Smooth muscle cell (in vitro differentiated cells): Measurements from ENCODE around the gene RALBP1. TPM values are rescaled to one million over a fixed set of nuclear protein-coding genes. Genes with fewer than 3 reads are reported as not detected.

Source experiments
- DNase-seq: peaks from one replicate; lab custom pipeline; 2025; ENCODE audit not compliant: unreplicated experiment; lab: John Stamatoyannopoulos, UW
- H2AFZ ChIP-seq: fragments of 200-600 bp; sonication (generic); 2 replicates; pipeline ENCODE4 v1.6.0; 2016; ENCODE audit warnings: antibody characterized with exemption, low read depth, mild to moderate bottlenecking
- H3F3A ChIP-seq: fragments of 200-600 bp; sonication (generic); 2 replicates; pipeline ENCODE4 v1.6.0; 2017; ENCODE audit warnings: antibody characterized with exemption, low read depth
- H3K27ac ChIP-seq: fragments of 200-600 bp; sonication (generic); 2 replicates; pipeline ENCODE4 v1.5.1; 2016; ENCODE audit warnings: low read depth, mild to moderate bottlenecking
- H3K27me3 ChIP-seq: fragments of 200-600 bp; sonication (generic); 2 replicates; pipeline ENCODE4 v1.6.1; 2016; ENCODE audit warnings: low read depth, mild to moderate bottlenecking
- H3K36me3 ChIP-seq: fragments of 200-600 bp; sonication (generic); 2 replicates; pipeline ENCODE4 v1.5.1; 2016; ENCODE audit warnings: low read depth
- H3K4me1 ChIP-seq: fragments of 200-600 bp; sonication (generic); 2 replicates; pipeline ENCODE4 v1.5.1; 2016; ENCODE audit warnings: low read depth
- H3K4me2 ChIP-seq: fragments of 200-600 bp; sonication (generic); 2 replicates; pipeline ENCODE4 v1.6.0; 2016; ENCODE audit warnings: mild to moderate bottlenecking
- H3K4me3 ChIP-seq: fragments of 200-600 bp; sonication (generic); 2 replicates; pipeline ENCODE4 v1.5.1; 2016; ENCODE audit warnings: mild to moderate bottlenecking
- H3K79me2 ChIP-seq: fragments of 200-600 bp; sonication (generic); 2 replicates; pipeline ENCODE4 v1.6.0; 2016; ENCODE audit warnings: low read depth, mild to moderate bottlenecking
- H3K9ac ChIP-seq: fragments of 200-600 bp; sonication (generic); 2 replicates; pipeline ENCODE4 v1.6.0; 2016; ENCODE audit warnings: low read depth
- H3K9me3 ChIP-seq: fragments of 200-600 bp; sonication (generic); replicated peaks from 2 replicates; pipeline ENCODE4 v1.5.1; 2016; ENCODE audit warnings: low read depth
- H4K20me1 ChIP-seq: fragments of 200-600 bp; sonication (generic); 2 replicates; pipeline ENCODE4 v1.6.0; 2016; ENCODE audit warnings: low read depth
- WGBS: methylation state at CpG from one replicate; pipeline ENCODE4 v1.1.7; 2016; ENCODE audit warnings: low lambda C conversion rate; 5-methylcytosine and 5-hydroxymethylcytosine counted together
- polyA plus RNA-seq: library from polyadenylated mRNA; unstranded; fragments of >200 nt; fragmentation: Nextera tagmentation; extraction: Ambion mirVana; gene quantifications from 2 replicates; pipeline ENCODE4 v1.2.1, GENCODE V29; 2016
- total RNA-seq: library from RNA; depleted of rRNA; stranded (reverse); fragments of >200 nt; gene quantifications from 2 replicates; pipeline ENCODE4 v1.2.3, GENCODE V29; 2014
- TF ChIP-seq, protein P1 (sequence below): fragments of 200-600 bp; sonication (generic); IDR thresholded peaks from 2 replicates; pipeline ENCODE4 v1.5.1; 2017; ENCODE audit warnings: borderline replicate concordance, mild to moderate bottlenecking, antibody characterized with exemption; ENCODE audit not compliant: insufficient read depth, poor library complexity, severe bottlenecking

RALBP1 gene
- total and polyA plus RNA-seq, 2 experiments from 2014 or later = 33.3 to 33.6 TPM

DNA sequence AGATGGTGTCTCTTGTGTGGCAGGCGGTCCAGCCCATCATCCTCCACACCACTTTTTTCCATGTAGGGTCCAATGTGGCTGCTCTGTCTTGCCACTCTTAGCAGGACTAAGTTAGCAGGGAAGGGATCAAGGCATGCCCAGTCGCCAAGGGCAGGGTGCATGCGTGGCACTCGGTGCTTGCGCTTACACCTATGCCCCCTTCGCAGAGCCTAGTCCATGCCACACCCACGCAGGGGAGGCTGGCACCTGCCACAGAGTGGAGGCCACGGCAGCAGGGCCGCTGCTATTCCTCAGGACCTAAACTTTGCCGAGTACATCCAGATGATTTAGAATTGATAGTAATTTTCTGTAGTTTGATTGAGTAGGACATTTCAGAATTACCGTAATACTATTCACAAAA lies 59.5 kb downstream of the RALBP1 start:
- Histone ChIP-seq H3K4me2 (no peak overlapping the region), H3K27ac (no peak overlapping the region)
- 98% methylated on average over 11 of the region's 11 CpGs for WGBS

DNA sequence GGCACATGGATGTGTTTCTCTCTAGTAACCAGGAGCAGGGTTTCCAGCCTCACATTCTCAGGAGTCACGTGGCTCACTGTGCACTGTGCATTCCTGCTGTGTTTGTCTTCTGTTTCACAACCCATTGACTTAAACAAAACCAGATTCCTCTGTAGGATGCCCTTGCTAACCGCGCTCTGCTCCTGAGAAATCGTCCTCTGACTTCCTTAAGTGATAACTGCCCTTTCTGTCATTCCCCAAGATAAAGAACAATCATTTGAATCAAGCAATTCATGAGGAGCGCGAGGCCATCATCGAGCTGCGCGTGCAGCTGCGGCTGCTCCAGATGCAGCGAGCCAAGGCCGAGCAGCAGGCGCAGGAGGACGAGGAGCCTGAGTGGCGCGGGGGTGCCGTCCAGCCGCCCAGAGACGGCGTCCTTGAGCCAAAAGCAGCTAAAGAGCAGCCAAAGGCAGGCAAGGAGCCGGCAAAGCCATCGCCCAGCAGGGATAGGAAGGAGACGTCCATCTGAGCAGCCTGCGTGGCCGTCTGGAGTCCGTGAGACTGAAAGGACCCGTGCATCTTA lies 60.2 kb downstream of the RALBP1 start:
- WGBS = 90% methylated on average over 27 of the region's 27 CpGs
- Histone ChIP-seq H3K79me2 (no peaks in the 10 kb centered on the region), H3K27me3 (no peaks in the 10 kb centered on the region), H3K4me1 (no peaks in the 10 kb centered on the region), H3K36me3 (peaks cover 8% of the 10 kb centered on the region), H3K4me2 (no peak overlapping the region), H4K20me1 (no peaks in the 10 kb centered on the region), H3K4me3 (no peak overlapping the region), H3K9me3 (no peaks in the 10 kb centered on the region), H3K9ac (no peak overlapping the region), H3F3A (no peaks in the 10 kb centered on the region), H2AFZ (no peak overlapping the region), H3K27ac (no peak overlapping the region)
- DNase-seq = no peak
- TF ChIP-seq, protein P1, sequence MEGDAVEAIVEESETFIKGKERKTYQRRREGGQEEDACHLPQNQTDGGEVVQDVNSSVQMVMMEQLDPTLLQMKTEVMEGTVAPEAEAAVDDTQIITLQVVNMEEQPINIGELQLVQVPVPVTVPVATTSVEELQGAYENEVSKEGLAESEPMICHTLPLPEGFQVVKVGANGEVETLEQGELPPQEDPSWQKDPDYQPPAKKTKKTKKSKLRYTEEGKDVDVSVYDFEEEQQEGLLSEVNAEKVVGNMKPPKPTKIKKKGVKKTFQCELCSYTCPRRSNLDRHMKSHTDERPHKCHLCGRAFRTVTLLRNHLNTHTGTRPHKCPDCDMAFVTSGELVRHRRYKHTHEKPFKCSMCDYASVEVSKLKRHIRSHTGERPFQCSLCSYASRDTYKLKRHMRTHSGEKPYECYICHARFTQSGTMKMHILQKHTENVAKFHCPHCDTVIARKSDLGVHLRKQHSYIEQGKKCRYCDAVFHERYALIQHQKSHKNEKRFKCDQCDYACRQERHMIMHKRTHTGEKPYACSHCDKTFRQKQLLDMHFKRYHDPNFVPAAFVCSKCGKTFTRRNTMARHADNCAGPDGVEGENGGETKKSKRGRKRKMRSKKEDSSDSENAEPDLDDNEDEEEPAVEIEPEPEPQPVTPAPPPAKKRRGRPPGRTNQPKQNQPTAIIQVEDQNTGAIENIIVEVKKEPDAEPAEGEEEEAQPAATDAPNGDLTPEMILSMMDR = no peak

More for the DNA sequence above, 59.5 kb downstream of the RALBP1 start:
- no peaks in the 10 kb centered on the region for H3K9me3 ChIP-seq
- no peaks in the 10 kb centered on the region for H3K4me1 ChIP-seq
- no peak overlapping the region for H3K4me3 ChIP-seq
- H2AFZ ChIP-seq = no peak overlapping the region
- no peak overlapping the region for H3K9ac ChIP-seq
- TF ChIP-seq, protein P1 = no peak
- H3F3A ChIP-seq = no peaks in the 10 kb centered on the region
- no peak for DNase-seq
- no peaks in the 10 kb centered on the region for H4K20me1 ChIP-seq
- no peaks in the 10 kb centered on the region for H3K79me2 ChIP-seq
- no peaks in the 10 kb centered on the region for H3K27me3 ChIP-seq
- H3K36me3 ChIP-seq = peaks cover 8% of the 10 kb centered on the region

DNA sequence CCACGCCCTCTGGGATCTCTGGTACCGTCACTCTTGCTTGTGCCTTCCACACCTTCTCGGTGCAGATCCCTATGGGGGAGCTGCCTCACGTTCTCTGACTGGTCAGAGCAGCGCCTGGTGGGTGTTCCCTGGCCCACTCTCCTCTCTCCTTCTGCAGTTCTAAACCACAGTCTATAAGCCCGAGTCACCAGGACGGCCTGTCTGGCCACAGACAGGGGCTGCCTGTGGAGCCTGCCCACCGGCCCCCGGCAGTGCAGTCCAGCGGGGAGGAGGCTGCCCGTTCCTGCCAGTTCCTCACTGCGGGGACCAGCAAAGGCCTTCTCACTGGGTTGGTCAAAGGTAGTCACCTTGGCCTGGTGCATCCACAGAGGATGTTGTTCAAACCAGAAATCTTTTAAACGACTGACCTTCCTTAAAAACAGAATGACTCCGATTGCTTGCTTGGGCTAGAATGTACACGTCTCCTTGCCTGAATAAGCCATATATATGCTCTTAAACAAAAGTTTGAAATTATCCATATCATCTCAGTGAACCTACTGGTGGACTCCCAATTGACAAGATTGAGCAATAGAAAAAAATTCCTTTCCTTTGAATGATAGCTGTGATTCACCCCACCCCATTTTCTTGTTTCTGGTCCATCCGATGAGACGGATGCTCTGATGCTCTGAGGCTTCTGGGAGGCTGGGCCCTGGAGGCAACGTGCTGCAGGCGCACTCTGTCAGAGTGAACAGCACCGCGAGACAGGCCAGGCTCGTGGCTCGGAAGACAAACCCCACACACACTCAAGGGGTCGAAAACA lies 61.2 kb downstream of the RALBP1 start:
- Histone ChIP-seq H3K27me3 (no peaks in the 10 kb centered on the region), H3K4me2 (no peak overlapping the region), H3K36me3 (peaks cover 2% of the 10 kb centered on the region), H3K27ac (no peak overlapping the region), H3F3A (no peaks in the 10 kb centered on the region), H4K20me1 (no peaks in the 10 kb centered on the region), H3K4me3 (no peak overlapping the region), H2AFZ (no peak overlapping the region), H3K4me1 (no peaks in the 10 kb centered on the region), H3K79me2 (no peaks in the 10 kb centered on the region), H3K9me3 (no peaks in the 10 kb centered on the region), H3K9ac (no peak overlapping the region)
- WGBS = 92% methylated on average over 21 of the region's 24 CpGs
- TF ChIP-seq, protein P1 = no peak
- DNase-seq = no peak
